GM12891 (cell line): ENCODE results near the gene DHODH.

Experiments
- PAX5 ChIP-seq: IDR thresholded peaks from 2 replicates; pipeline ENCODE4 v1.6.1; 2011; ENCODE audit warnings: low read length, moderate library complexity, mild to moderate bottlenecking; ENCODE audit not compliant: insufficient read depth, severe bottlenecking
- POLR2A ChIP-seq: IDR thresholded peaks from 2 replicates; pipeline ENCODE4 v1.6.1; 2011; ENCODE audit warnings: low read depth, low read length, control low read depth
- POLR2AphosphoS5 ChIP-seq: IDR thresholded peaks from 2 replicates; pipeline ENCODE4 v1.6.1; 2011; ENCODE audit warnings: low read depth, low read length, control low read depth
- POU2F2 ChIP-seq: IDR thresholded peaks from 2 replicates; pipeline ENCODE4 v1.6.1; 2011; ENCODE audit warnings: low read depth, mild to moderate bottlenecking, control low read depth, low read length, moderate library complexity
- SPI1 ChIP-seq: IDR thresholded peaks from 2 replicates; pipeline ENCODE4 v1.6.1; 2011; ENCODE audit warnings: low read depth, low read length, control low read depth
- TAF1 ChIP-seq: IDR thresholded peaks from 2 replicates; pipeline ENCODE4 v1.6.1; 2011; ENCODE audit warnings: low read depth, low read length, control low read depth

DNA sequence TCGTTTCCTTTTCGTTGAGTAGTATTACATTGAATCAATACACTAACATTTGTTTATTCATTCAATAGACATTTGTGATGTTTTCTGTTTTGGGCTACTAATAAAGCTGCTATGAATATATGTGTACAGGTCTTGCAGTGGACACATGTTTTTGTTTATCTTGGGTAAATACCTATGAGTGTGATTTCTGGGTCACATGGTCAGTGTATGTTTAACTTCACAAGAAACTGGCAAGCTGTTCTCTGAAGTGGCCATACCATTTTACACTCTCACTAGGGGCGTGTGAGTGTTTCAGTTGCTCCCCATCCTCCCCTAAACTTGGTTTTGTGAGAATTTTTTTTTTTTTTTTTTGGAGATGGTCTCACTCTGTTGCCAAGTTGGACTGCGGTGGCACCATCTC is 43.3 kb upstream of the DHODH start:
- TF ChIP-seq POLR2A, result no peak
- no peak for TF ChIP-seq POLR2AphosphoS5
- TF ChIP-seq POU2F2, result no peak
- no peak for TF ChIP-seq PAX5
- no peak for TF ChIP-seq TAF1
- TF ChIP-seq SPI1, result no peak
